HepG2 (cell line): Measurements from ENCODE around the gene ANP32A. TPM values are rescaled to one million over a fixed set of nuclear protein-coding genes. Genes with fewer than 3 reads are reported as not detected.

Experiments used
- ATAC-seq: fragments of 200-7000 bp; cut with Tn5 transposase; 3 replicates; pipeline ENCODE4 v1.9.1; 2020; ENCODE audit warnings: mild to moderate bottlenecking, moderate library complexity
- BruUV-seq: library from RNA; stranded (reverse); fragments of 400-500 nt; replicated peaks from 2 replicates; lab custom pipeline; 2021; lab: Mats Ljungman, UMichigan
- CTCF ChIA-PET: fragments of 300-600 bp; formaldehyde crosslinking; extraction: SDS; loops from one replicate; lab custom pipeline; 2021; ENCODE audit warnings: low total read pairs, inconsistent platforms, low intra/inter-chr PET ratio; lab: Yijun Ruan, JAX
- POLR2A ChIA-PET: fragments of 350-600 bp; sonication (Branson Sonifier 250); formaldehyde crosslinking; loops from one replicate; lab custom pipeline; 2020; ENCODE audit warnings: antibody characterized with exemption, inconsistent platforms; lab: Yijun Ruan, JAX
- DNase-seq: peaks from one replicate; pipeline ENCODE4 v3.0.0-alpha.2; 2015; ENCODE audit warnings: low spot score
- FAIRE-seq: peaks from 3 replicates; lab custom pipeline; 2011; peaks lifted over from hg19 to GRCh38; lab: Jason Lieb, UNC
- H2AFZ ChIP-seq: one replicate; pipeline ENCODE4 v1.6.1; 2011; ENCODE audit warnings: low read length, inconsistent platforms
- H3K27ac ChIP-seq: fragments of 300-600 bp; 3 replicates; pipeline ENCODE4 v1.8.0; 2011; ENCODE audit warnings: mixed run types, mild to moderate bottlenecking, mixed read lengths, low read length, inconsistent platforms; ENCODE audit not compliant: insufficient read depth; ENCODE audit errors: extremely low read length
- H3K27me3 ChIP-seq, 2 experiments: fragments of 200-600 bp in 1 of 2; 2 replicates in 1 of 2; 3 replicates in 1 of 2; pipeline versions ENCODE4 v1.6.0 to v1.8.0; 2011; ENCODE audit warnings: low read length in 2 of 2, mild to moderate bottlenecking in 2 of 2, moderate library complexity in 2 of 2, inconsistent platforms in 1 of 2; ENCODE audit not compliant: insufficient read depth in 2 of 2, control insufficient read depth in 1 of 2
- H3K36me3 ChIP-seq, 2 experiments: fragments of 200-600 bp in 1 of 2; replicated peaks in 1 of 2; 2 replicates in 1 of 2; 3 replicates in 1 of 2; pipeline versions ENCODE4 v1.5.1 to v1.8.0; 2011; ENCODE audit warnings: low read length in 2 of 2, inconsistent platforms in 1 of 2; ENCODE audit not compliant: insufficient read depth in 2 of 2, control insufficient read depth in 1 of 2
- H3K4me1 ChIP-seq: 2 replicates; pipeline ENCODE4 v1.5.1; 2012; ENCODE audit warnings: low read length, inconsistent platforms; ENCODE audit not compliant: insufficient read depth
- H3K4me2 ChIP-seq: 2 replicates; pipeline ENCODE4 v1.6.0; 2011; ENCODE audit warnings: low read depth, low read length, inconsistent platforms
- H3K4me3 ChIP-seq, 3 experiments: fragments of 200-600 bp in 1 of 3; sonication (generic), shearing (Covaris generic) in 1 of 3; replicated peaks in 1 of 3; 2 replicates each; pipeline ENCODE4 v1.5.1; 2011 to 2016; ENCODE audit warnings: low read length in 3 of 3, inconsistent platforms in 2 of 3, low read depth in 2 of 3, mild to moderate bottlenecking in 2 of 3, control low read depth in 1 of 3, mixed read lengths in 1 of 3; ENCODE audit not compliant: insufficient read depth in 1 of 3
- H3K79me2 ChIP-seq: one replicate; pipeline ENCODE4 v1.6.1; 2011; ENCODE audit warnings: low read length, inconsistent platforms; ENCODE audit not compliant: insufficient read depth
- H3K9ac ChIP-seq: 2 replicates; pipeline ENCODE4 v1.6.0; 2011; ENCODE audit warnings: mild to moderate bottlenecking, low read depth, low read length, inconsistent platforms; ENCODE audit not compliant: insufficient read depth
- H3K9me3 ChIP-seq: 2 replicates; pipeline ENCODE4 v1.5.1; 2012; ENCODE audit warnings: mild to moderate bottlenecking, low read length
- H4K20me1 ChIP-seq: 2 replicates; pipeline ENCODE4 v1.6.0; 2011; ENCODE audit warnings: inconsistent platforms, mild to moderate bottlenecking, low read length, moderate library complexity; ENCODE audit not compliant: insufficient read depth
- AKAP8 ChIP-seq: sonication (generic); formaldehyde crosslinking; IDR thresholded peaks from 2 replicates; pipeline ENCODE4 v1.5.1; 2020; ENCODE audit warnings: mild to moderate bottlenecking, missing genetic modification reagents
- CREB1 ChIP-seq, 2 experiments: fragments of 450-650 bp in 1 of 2; IDR thresholded peaks; 2 replicates each; pipeline ENCODE4 v1.6.1; 2016 to 2017; ENCODE audit warnings: control low read depth in 1 of 2, mild to moderate bottlenecking in 1 of 2, missing compliant biosample characterization in 1 of 2, missing genetic modification characterization in 1 of 2
- FOXJ3 ChIP-seq: sonication (generic); formaldehyde crosslinking; IDR thresholded peaks from 2 replicates; pipeline ENCODE4 v1.4.0; 2020; ENCODE audit warnings: missing genetic modification reagents, mild to moderate bottlenecking, borderline replicate concordance
- JDP2 ChIP-seq: sonication (generic); formaldehyde crosslinking; IDR thresholded peaks from 2 replicates; pipeline ENCODE4 v1.8.1; 2022; ENCODE audit warnings: missing genetic modification reagents, borderline replicate concordance
- PHB2 ChIP-seq: fragments of 450-650 bp; IDR thresholded peaks from 2 replicates; pipeline ENCODE4 v1.6.1; 2018; ENCODE audit not compliant: partially characterized antibody
- RBFOX2 ChIP-seq: fragments of 200-400 bp; formaldehyde crosslinking; IDR thresholded peaks from 2 replicates; pipeline ENCODE4 v1.6.1; 2017; ENCODE audit warnings: low read depth, mild to moderate bottlenecking, low read length
- RBM39 ChIP-seq: fragments of 200-400 bp; formaldehyde crosslinking; IDR thresholded peaks from one replicate; pipeline ENCODE4 v1.6.1; 2018; ENCODE audit warnings: antibody characterized with exemption, mild to moderate bottlenecking, low read depth, low read length; ENCODE audit not compliant: poor library complexity, severe bottlenecking
- RELA ChIP-seq: sonication (generic); formaldehyde crosslinking; IDR thresholded peaks from 2 replicates; pipeline ENCODE4 v1.4.0; 2020; ENCODE audit warnings: missing genetic modification reagents
- TP53 ChIP-seq: sonication (generic); formaldehyde crosslinking; conservative IDR thresholded peaks from 2 replicates; pipeline ENCODE4 v1.4.0; 2020; ENCODE audit warnings: missing genetic modification reagents
- WIZ ChIP-seq: sonication (generic); formaldehyde crosslinking; IDR thresholded peaks from 2 replicates; pipeline ENCODE4 v1.5.1; 2020; ENCODE audit warnings: mild to moderate bottlenecking, missing genetic modification reagents
- ZNF337 ChIP-seq: sonication (generic); formaldehyde crosslinking; IDR thresholded peaks from 2 replicates; pipeline ENCODE4 v1.5.1; 2020; ENCODE audit warnings: missing genetic modification reagents, low read depth, mild to moderate bottlenecking, borderline replicate concordance
- ZNF749 ChIP-seq: sonication (generic); formaldehyde crosslinking; IDR thresholded peaks from 2 replicates; pipeline ENCODE4 v1.8.0; 2022; ENCODE audit warnings: mild to moderate bottlenecking, missing genetic modification reagents, moderate library complexity, borderline replicate concordance
- ZNF850 ChIP-seq: sonication (generic); formaldehyde crosslinking; conservative IDR thresholded peaks from 2 replicates; pipeline ENCODE4 v1.9.0; 2021; ENCODE audit warnings: mild to moderate bottlenecking, missing genetic modification reagents
- WGBS: methylation state at CpG from one replicate; pipeline ENCODE4 v1.1.6; 2017; ENCODE audit warnings: low lambda C conversion rate; 5-methylcytosine and 5-hydroxymethylcytosine counted together
- in situ Hi-C: cut with HindIII; loops from 2 replicates; pipeline ENCODE4 v1.10.0; 2017; ENCODE audit warnings: low pct_unique_long_range_greater_than_20kb; ENCODE audit not compliant: extremely low pct_ligation_motif_present
- intact Hi-C: fragments of 100-400 bp; cut with micrococcal nuclease; formaldehyde crosslinking; loops from one replicate; pipeline ENCODE4 v1.10.0; 2022; ENCODE audit not compliant: unreplicated experiment
- polyA plus RNA-seq, 8 experiments: library from polyadenylated mRNA; depleted of rRNA in 3 of 8; stranded (reverse) in 7 of 8; unstranded in 1 of 8; fragments of >200 nt; fragmentation: Illumina TruSeq in 4 of 8; extraction: Trizol in 4 of 8; gene quantifications; 2 replicates each; pipeline versions ENCODE4 v1.2.1 to v1.2.3, GENCODE V29; 2011 to 2016; ENCODE audit warnings: low read depth in 4 of 8, missing spikeins in 1 of 8, mixed read lengths in 1 of 8; ENCODE audit not compliant: insufficient read depth in 1 of 8
- total RNA-seq, 5 experiments: library from RNA; depleted of rRNA; stranded (reverse); fragments of >200 nt; fragmentation: Illumina TruSeq; extraction: Trizol; gene quantifications; 2 replicates each; pipeline ENCODE4 v1.2.3, GENCODE V29; 2016; ENCODE audit warnings: low read depth in 1 of 5
- TF ChIP-seq, protein P1 (sequence below): sonication (generic); formaldehyde crosslinking; IDR thresholded peaks from 2 replicates; pipeline ENCODE4 v1.8.1; 2023; ENCODE audit warnings: missing genetic modification reagents, inconsistent platforms, borderline replicate concordance
- TF ChIP-seq, protein P2 (sequence below): sonication (generic); formaldehyde crosslinking; IDR thresholded peaks from 2 replicates; pipeline ENCODE4 v1.4.0; 2020; ENCODE audit warnings: missing genetic modification reagents, borderline replicate concordance
- TF ChIP-seq, protein P3 (sequence below): sonication (generic); formaldehyde crosslinking; conservative IDR thresholded peaks from 2 replicates; pipeline ENCODE4 v1.5.0; 2020; ENCODE audit warnings: missing genetic modification reagents

ANP32A gene
- total and polyA plus RNA-seq, 2 of the 13 experiments (the other 11 are each of a cell fraction or from before 2014, with no cell fraction given): 60.6 to 206 TPM

DNA sequence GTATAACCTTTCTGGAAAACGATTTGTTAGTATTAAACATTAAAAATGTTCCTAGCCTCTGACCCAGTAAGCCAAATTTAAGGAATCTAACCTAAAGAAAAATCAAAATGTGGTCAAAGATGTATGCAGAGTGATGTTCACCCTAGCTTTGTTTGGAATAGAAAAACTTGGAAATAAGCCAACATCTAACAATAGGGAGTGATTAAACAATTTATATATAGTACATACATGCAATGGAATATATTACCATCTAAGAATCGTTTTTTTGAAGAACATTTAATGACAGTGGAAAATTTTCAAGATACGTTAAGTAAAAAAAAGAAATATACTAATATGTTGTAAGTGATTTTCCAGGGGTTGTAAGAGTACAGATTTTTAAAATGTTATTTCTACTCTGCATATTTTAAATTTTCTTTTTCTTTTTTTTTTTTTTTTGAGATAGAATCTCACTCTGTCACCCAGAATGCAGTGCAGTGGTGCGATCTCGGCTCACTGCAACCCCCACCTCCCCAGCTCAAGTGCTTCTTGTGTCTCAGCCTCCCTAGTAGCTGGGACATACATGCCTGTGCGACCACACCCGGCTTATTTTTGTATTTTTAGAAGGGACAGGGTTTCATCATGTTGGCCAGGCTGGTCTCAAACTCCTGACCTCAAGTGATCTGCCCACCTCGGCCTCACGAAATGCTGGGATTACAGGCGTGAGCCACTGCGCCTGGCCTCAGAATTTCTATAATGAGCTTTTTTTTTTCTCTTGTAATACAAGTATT is 54.9 kb downstream of the ANP32A start (continued):
- TF ChIP-seq TP53 (CRISPR knock-in tag) (no peak), AKAP8 (CRISPR knock-in tag) (no peak)

DNA sequence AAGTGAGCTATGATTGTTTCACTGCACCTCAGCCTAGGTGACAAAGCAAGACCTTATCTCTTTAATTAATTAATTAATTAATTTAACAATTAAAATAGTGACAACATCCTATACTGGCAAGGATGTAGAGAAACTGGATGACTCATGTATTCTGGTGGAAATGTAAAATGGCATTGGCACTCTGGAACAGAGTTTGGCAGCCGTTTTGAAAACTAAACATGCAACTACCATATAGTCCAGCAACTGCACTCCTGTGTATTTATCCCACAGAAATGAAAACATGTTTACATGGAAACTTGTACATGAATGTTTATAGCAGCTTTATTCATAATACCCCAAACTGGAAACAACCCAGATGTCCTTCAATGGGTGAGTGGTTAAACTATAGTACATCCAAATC is 56.6 kb downstream of the ANP32A start:
- CTCF ChIA-PET: no interaction called here
- in situ Hi-C loops: no loop called here
- TF ChIP-seq ZNF850 (CRISPR knock-in tag) (no peak), RBFOX2 (no peak), CREB1 (IDR thresholded peaks at IDR 0.05) (no peak), CREB1 (CRISPR knock-in tag; IDR thresholded peaks at IDR 0.05) (no peak), FOXJ3 (CRISPR knock-in tag) (no peak), ZNF337 (CRISPR knock-in tag) (no peak), PHB2 (no peak), JDP2 (CRISPR knock-in tag) (no peak), ZNF749 (CRISPR knock-in tag) (no peak), RELA (CRISPR knock-in tag) (no peak), RBM39 (no peak), WIZ (CRISPR knock-in tag) (no peak)
- TF ChIP-seq, protein P1, sequence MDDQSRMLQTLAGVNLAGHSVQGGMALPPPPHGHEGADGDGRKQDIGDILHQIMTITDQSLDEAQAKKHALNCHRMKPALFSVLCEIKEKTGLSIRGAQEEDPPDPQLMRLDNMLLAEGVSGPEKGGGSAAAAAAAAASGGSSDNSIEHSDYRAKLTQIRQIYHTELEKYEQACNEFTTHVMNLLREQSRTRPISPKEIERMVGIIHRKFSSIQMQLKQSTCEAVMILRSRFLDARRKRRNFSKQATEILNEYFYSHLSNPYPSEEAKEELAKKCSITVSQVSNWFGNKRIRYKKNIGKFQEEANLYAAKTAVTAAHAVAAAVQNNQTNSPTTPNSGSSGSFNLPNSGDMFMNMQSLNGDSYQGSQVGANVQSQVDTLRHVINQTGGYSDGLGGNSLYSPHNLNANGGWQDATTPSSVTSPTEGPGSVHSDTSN: no peak
- TF ChIP-seq, protein P2, sequence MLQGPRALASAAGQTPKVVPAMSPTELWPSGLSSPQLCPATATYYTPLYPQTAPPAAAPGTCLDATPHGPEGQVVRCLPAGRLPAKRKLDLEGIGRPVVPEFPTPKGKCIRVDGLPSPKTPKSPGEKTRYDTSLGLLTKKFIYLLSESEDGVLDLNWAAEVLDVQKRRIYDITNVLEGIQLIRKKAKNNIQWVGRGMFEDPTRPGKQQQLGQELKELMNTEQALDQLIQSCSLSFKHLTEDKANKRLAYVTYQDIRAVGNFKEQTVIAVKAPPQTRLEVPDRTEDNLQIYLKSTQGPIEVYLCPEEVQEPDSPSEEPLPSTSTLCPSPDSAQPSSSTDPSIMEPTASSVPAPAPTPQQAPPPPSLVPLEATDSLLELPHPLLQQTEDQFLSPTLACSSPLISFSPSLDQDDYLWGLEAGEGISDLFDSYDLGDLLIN (CRISPR knock-in tag): no peak
- TF ChIP-seq, protein P3, sequence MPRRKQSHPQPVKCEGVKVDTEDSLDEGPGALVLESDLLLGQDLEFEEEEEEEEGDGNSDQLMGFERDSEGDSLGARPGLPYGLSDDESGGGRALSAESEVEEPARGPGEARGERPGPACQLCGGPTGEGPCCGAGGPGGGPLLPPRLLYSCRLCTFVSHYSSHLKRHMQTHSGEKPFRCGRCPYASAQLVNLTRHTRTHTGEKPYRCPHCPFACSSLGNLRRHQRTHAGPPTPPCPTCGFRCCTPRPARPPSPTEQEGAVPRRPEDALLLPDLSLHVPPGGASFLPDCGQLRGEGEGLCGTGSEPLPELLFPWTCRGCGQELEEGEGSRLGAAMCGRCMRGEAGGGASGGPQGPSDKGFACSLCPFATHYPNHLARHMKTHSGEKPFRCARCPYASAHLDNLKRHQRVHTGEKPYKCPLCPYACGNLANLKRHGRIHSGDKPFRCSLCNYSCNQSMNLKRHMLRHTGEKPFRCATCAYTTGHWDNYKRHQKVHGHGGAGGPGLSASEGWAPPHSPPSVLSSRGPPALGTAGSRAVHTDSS (CRISPR knock-in tag): no peak
- TF ChIP-seq, all 625 proteins: peak for 0
- intact Hi-C loops: no loop called here
- FAIRE-seq: no peak
- Histone ChIP-seq H3K9me3 (no peaks in the 10 kb centered on the region), H2AFZ (no peak overlapping the region), H3K79me2 (no peaks in the 10 kb centered on the region), H3K9ac (no peak overlapping the region), H3K4me3 (no peak overlapping the region), H3K36me3 (no peaks in the 10 kb centered on the region), H3K27me3 (peaks cover 0 to 7% of the 10 kb centered on the region in 2 experiments; a peak in 1 of 5 replicates), H3K27ac (no peak overlapping the region), H3K4me1 (no peaks in the 10 kb centered on the region), H3K4me2 (no peak overlapping the region), H4K20me1 (no peaks in the 10 kb centered on the region)
- DNase-seq: no peak
- BruUV-seq: no TSS peak
- POLR2A ChIA-PET: no interaction called here
- WGBS: 0% methylated on average over 1 of the region's 1 CpG
- ATAC-seq: no peak
